HCT116 (cell line): ENCODE data around the gene STK32B. TPM values are rescaled to one million over a fixed set of nuclear protein-coding genes. Genes with fewer than 3 reads are reported as not detected.

Source experiments
- ATAC-seq: fragments of 200-7000 bp; cut with Tn5 transposase; 2 replicates; pipeline ENCODE4 v1.9.1; 2020; ENCODE audit warnings: mild to moderate bottlenecking, moderate library complexity
- BruUV-seq: library from RNA; stranded (reverse); fragments of 400-500 nt; replicated peaks from 2 replicates; lab custom pipeline; 2021; lab: Mats Ljungman, UMichigan
- CTCF ChIA-PET: fragments of 300-600 bp; sonication (Branson Sonifier 250); formaldehyde crosslinking; loops from one replicate; lab custom pipeline; 2021; ENCODE audit warnings: antibody characterized with exemption; lab: Charles Lee
- POLR2A ChIA-PET: fragments of 300-600, 350-600 bp; sonication (Branson Sonifier 250); formaldehyde crosslinking; loops from one replicate; lab custom pipeline; 2021; ENCODE audit warnings: antibody characterized with exemption; lab: Charles Lee
- RAD21 ChIA-PET, 2 experiments: fragments of 300-600 bp; sonication (Branson Sonifier 250); formaldehyde crosslinking; loops; one replicate each; lab custom pipeline; 2023; ENCODE audit warnings: low total read pairs in 2 of 2; ENCODE audit not compliant: uncharacterized antibody in 2 of 2, unreplicated experiment in 2 of 2, low non-redundant PET in 1 of 2; lab: Charles Lee
- DNase-seq: peaks from one replicate; pipeline ENCODE4 v3.0.0-alpha.2; 2010; ENCODE audit warnings: low read depth, low spot score
- H2AFZ ChIP-seq: fragments of 200-600 bp; shearing (Covaris generic), sonication (generic); 2 replicates; pipeline ENCODE4 v1.6.1; 2017; ENCODE audit warnings: low read depth, mixed run types, mixed read lengths, antibody characterized with exemption, low read length; ENCODE audit not compliant: poor library complexity, severe bottlenecking
- H3K27ac ChIP-seq: 2 replicates; pipeline ENCODE4 v1.5.1; 2012; ENCODE audit warnings: low read depth, low read length
- H3K27me3 ChIP-seq: fragments of 200-600 bp; sonication (generic); 2 replicates; pipeline ENCODE4 v1.6.1; 2016; ENCODE audit warnings: mixed run types, low read length, mixed read lengths; ENCODE audit not compliant: insufficient read depth
- H3K36me3 ChIP-seq, 2 experiments: fragments of 200-500 bp in 1 of 2; fragments of 200-600 bp in 1 of 2; sonication (Bioruptor generic) in 1 of 2; sonication (generic) in 1 of 2; 2 replicates each; pipeline versions ENCODE4 v1.5.1 to v1.6.1; 2014 to 2016; ENCODE audit warnings: low read length in 2 of 2, inconsistent platforms in 1 of 2, mixed read lengths in 1 of 2, mixed run types in 1 of 2; ENCODE audit not compliant: insufficient read depth in 2 of 2, control insufficient read depth in 1 of 2
- H3K4me1 ChIP-seq, 2 experiments: fragments of 200-600 bp in 1 of 2; sonication (generic) in 1 of 2; 2 replicates each; pipeline versions ENCODE4 v1.5.1 to v1.6.1; 2012 to 2017; ENCODE audit warnings: low read length in 2 of 2, inconsistent platforms in 1 of 2, mild to moderate bottlenecking in 1 of 2, mixed read lengths in 1 of 2, mixed run types in 1 of 2, moderate library complexity in 1 of 2; ENCODE audit not compliant: insufficient read depth in 2 of 2, control insufficient read depth in 1 of 2
- H3K4me2 ChIP-seq: fragments of 200-600 bp; sonication (generic); 2 replicates; pipeline ENCODE4 v1.6.1; 2017; ENCODE audit warnings: mixed run types, low read length, mixed read lengths
- H3K4me3 ChIP-seq, 2 experiments: fragments of 200-600 bp in 1 of 2; sonication (generic) in 1 of 2; replicated peaks in 1 of 2; 2 replicates each; pipeline ENCODE4 v1.5.1; 2011 to 2016; ENCODE audit warnings: low read length in 2 of 2, control low read depth in 1 of 2, low read depth in 1 of 2, mild to moderate bottlenecking in 1 of 2, mixed read lengths in 1 of 2, mixed run types in 1 of 2
- H3K79me2 ChIP-seq: fragments of 200-600 bp; sonication (generic); 2 replicates; pipeline ENCODE4 v1.6.1; 2017; ENCODE audit warnings: mild to moderate bottlenecking, mixed run types, low read length, moderate library complexity, mixed read lengths; ENCODE audit not compliant: insufficient read depth
- H3K9ac ChIP-seq: fragments of 200-600 bp; sonication (generic); 2 replicates; pipeline ENCODE4 v1.6.1; 2016; ENCODE audit warnings: low read length, mixed read lengths
- H3K9me2 ChIP-seq: fragments of 200-600 bp; sonication (generic), shearing (Covaris generic); 2 replicates; pipeline ENCODE4 v1.6.1; 2017; ENCODE audit warnings: mixed run types, mild to moderate bottlenecking, moderate library complexity; ENCODE audit not compliant: insufficient read depth
- H3K9me3 ChIP-seq, 2 experiments: fragments of 200-500 bp in 1 of 2; fragments of 200-600 bp in 1 of 2; sonication (Bioruptor generic) in 1 of 2; sonication (generic) in 1 of 2; 2 replicates each; pipeline ENCODE4 v1.6.1; 2014 to 2017; ENCODE audit warnings: low read length in 2 of 2, mixed read lengths in 2 of 2, inconsistent platforms in 1 of 2, low read depth in 1 of 2, mild to moderate bottlenecking in 1 of 2, mixed run types in 1 of 2, moderate library complexity in 1 of 2; ENCODE audit not compliant: control insufficient read depth in 1 of 2, insufficient read depth in 1 of 2
- H4K20me1 ChIP-seq: fragments of 200-600 bp; sonication (generic), shearing (Covaris generic); 2 replicates; pipeline ENCODE4 v1.6.1; 2017; ENCODE audit warnings: mixed run types, mild to moderate bottlenecking, moderate library complexity; ENCODE audit not compliant: insufficient read depth
- ATF3 ChIP-seq: IDR thresholded peaks from 2 replicates; pipeline ENCODE4 v1.6.1; 2012
- CBX3 ChIP-seq: IDR thresholded peaks from 2 replicates; pipeline ENCODE4 v1.6.1; 2012; ENCODE audit warnings: low read depth
- CEBPB ChIP-seq: IDR thresholded peaks from 2 replicates; pipeline ENCODE4 v1.6.1; 2012; ENCODE audit warnings: low read depth
- CTCF ChIP-seq, 3 experiments: fragments of 200-600 bp in 1 of 3; sonication (generic) in 1 of 3; IDR thresholded peaks in 2 of 3; conservative IDR thresholded peaks in 1 of 3; 2 replicates each; pipeline ENCODE4 v1.5.1; 2012 to 2017; ENCODE audit warnings: low read depth in 2 of 3, low read length in 2 of 3, antibody characterized with exemption in 1 of 3, borderline replicate concordance in 1 of 3, control low read depth in 1 of 3, mild to moderate bottlenecking in 1 of 3, mixed read lengths in 1 of 3, mixed run types in 1 of 3, moderate library complexity in 1 of 3; ENCODE audit not compliant: insufficient read depth in 1 of 3
- EGR1 ChIP-seq: IDR thresholded peaks from 2 replicates; pipeline ENCODE4 v1.6.1; 2012; ENCODE audit warnings: low read depth
- ELF1 ChIP-seq: IDR thresholded peaks from 2 replicates; pipeline ENCODE4 v1.6.1; 2012; ENCODE audit warnings: low read depth, borderline replicate concordance
- EZH2 ChIP-seq: fragments of 200-600 bp; sonication (generic); IDR thresholded peaks from 2 replicates; pipeline ENCODE4 v1.6.1; 2017; ENCODE audit warnings: antibody characterized with exemption, mixed run types
- EZH2phosphoT487 ChIP-seq: fragments of 200-600 bp; IDR thresholded peaks from 2 replicates; pipeline ENCODE4 v1.6.1; 2018; ENCODE audit warnings: antibody characterized with exemption, borderline replicate concordance
- FOSL1 ChIP-seq: IDR thresholded peaks from 2 replicates; pipeline ENCODE4 v1.6.1; 2012; ENCODE audit warnings: low read depth
- MAX ChIP-seq: IDR thresholded peaks from 2 replicates; pipeline ENCODE4 v1.6.1; 2012
- POLR2A ChIP-seq: IDR thresholded peaks from 2 replicates; pipeline ENCODE4 v1.7.0; 2011; ENCODE audit warnings: borderline replicate concordance; ENCODE audit not compliant: insufficient read depth, insufficient read length; ENCODE audit errors: extremely low read depth
- POLR2AphosphoS5 ChIP-seq: IDR thresholded peaks from 2 replicates; pipeline ENCODE4 v1.6.1; 2011; ENCODE audit warnings: mild to moderate bottlenecking, low read depth, low read length, moderate library complexity
- RAD21 ChIP-seq: IDR thresholded peaks from 2 replicates; pipeline ENCODE4 v1.6.1; 2012; ENCODE audit warnings: low read depth, mild to moderate bottlenecking
- REST ChIP-seq: IDR thresholded peaks from 2 replicates; pipeline ENCODE4 v1.6.1; 2012; ENCODE audit warnings: low read depth
- TCF7L2 ChIP-seq: IDR thresholded peaks from 2 replicates; pipeline ENCODE4 v1.7.0; 2011; ENCODE audit warnings: borderline replicate concordance, inconsistent platforms; ENCODE audit not compliant: insufficient read depth, insufficient read length; ENCODE audit errors: extremely low read depth
- YY1 ChIP-seq: IDR thresholded peaks from 2 replicates; pipeline ENCODE4 v1.6.1; 2011; ENCODE audit warnings: low read length, low read depth, moderate library complexity, mild to moderate bottlenecking; ENCODE audit not compliant: insufficient replicate concordance; ENCODE audit errors: extremely low read depth
- ZBTB33 ChIP-seq: IDR thresholded peaks from 2 replicates; pipeline ENCODE4 v1.6.1; 2011; ENCODE audit warnings: mild to moderate bottlenecking, low read length, moderate library complexity; ENCODE audit not compliant: insufficient replicate concordance; ENCODE audit errors: extremely low read depth
- ZFX ChIP-seq: fragments of 450-650 bp; IDR thresholded peaks from 2 replicates; pipeline ENCODE4 v1.6.1; 2017
- ZNF274 ChIP-seq: fragments of 200-500 bp; sonication (Bioruptor generic); IDR thresholded peaks from 2 replicates; pipeline ENCODE4 v1.6.1; 2014; ENCODE audit warnings: mild to moderate bottlenecking, low read depth, low read length, inconsistent platforms
- intact Hi-C: fragments of 100-400 bp; cut with micrococcal nuclease; formaldehyde crosslinking; loops from 2 replicates; pipeline ENCODE4 v1.10.0; 2022
- total RNA-seq: library from RNA; stranded (reverse); gene quantifications from one replicate; pipeline ENCODE4 v1.2.1, GENCODE V29; 2021; ENCODE audit not compliant: unreplicated experiment

Gene STK32B
- total RNA-seq, 1 experiment from 2014 or later: not detected

- ATAC-seq: no peak
- RAD21 ChIA-PET: no interaction called here
- peaks cover 31% of the 10 kb centered on the region for H3K27me3 ChIP-seq
- POLR2A ChIA-PET: no interaction called here
- BruUV-seq: no TSS peak
- H3K36me3 ChIP-seq: no peaks in the 10 kb centered on the region
- H2AFZ ChIP-seq: no peak overlapping the region
- no peak for DNase-seq
- H3K9me3 ChIP-seq: no peaks in the 10 kb centered on the region
- H3K4me2 ChIP-seq: no peak overlapping the region
- CTCF ChIA-PET: no interaction called here
- intact Hi-C loops: loop anchor here (1.0 to 5.0 kb wide), 3 partner anchors 92 to 655 kb away; no protein-coding TSS in a partner anchor
- no peaks in the 10 kb centered on the region for H4K20me1 ChIP-seq
- no peak overlapping the region for H3K9ac ChIP-seq
- no peak for TF ChIP-seq REST
- no peak for TF ChIP-seq EGR1
- TF ChIP-seq ZNF274: no peak
- no peak for TF ChIP-seq CTCF (IDR thresholded peaks at IDR 0.05 in 2 of 3, conservative IDR thresholded peaks at IDR 0.05 in 1 of 3; ENCODE audit: borderline replicate concordance in 1 of 3, insufficient read depth in 1 of 3, low read depth in 2 of 3, low read length in 2 of 3)
- TF ChIP-seq YY1: no peak
- TF ChIP-seq CBX3: no peak
- no peak for TF ChIP-seq TCF7L2
- TF ChIP-seq MAX: no peak
- no peak for TF ChIP-seq EZH2
- no peak for TF ChIP-seq ELF1
- TF ChIP-seq ATF3: no peak
- no peak for TF ChIP-seq RAD21
- TF ChIP-seq ZFX: no peak
- TF ChIP-seq CEBPB: no peak
- no peak for TF ChIP-seq EZH2phosphoT487
- TF ChIP-seq POLR2A: no peak
- no peak for TF ChIP-seq ZBTB33
- TF ChIP-seq FOSL1: no peak
- no peak for TF ChIP-seq POLR2AphosphoS5
- no peak overlapping the region for H3K27ac ChIP-seq
- no peaks in the 10 kb centered on the region for H3K4me1 ChIP-seq
- H3K79me2 ChIP-seq: no peaks in the 10 kb centered on the region
- no peak overlapping the region for H3K4me3 ChIP-seq
- H3K9me2 ChIP-seq: no peaks in the 10 kb centered on the region
Observed at GRCh38 chr4:5141802-5142201, 90.5 kb downstream of the STK32B start.
